ENCODE results near the gene ATG16L2.

DNA sequence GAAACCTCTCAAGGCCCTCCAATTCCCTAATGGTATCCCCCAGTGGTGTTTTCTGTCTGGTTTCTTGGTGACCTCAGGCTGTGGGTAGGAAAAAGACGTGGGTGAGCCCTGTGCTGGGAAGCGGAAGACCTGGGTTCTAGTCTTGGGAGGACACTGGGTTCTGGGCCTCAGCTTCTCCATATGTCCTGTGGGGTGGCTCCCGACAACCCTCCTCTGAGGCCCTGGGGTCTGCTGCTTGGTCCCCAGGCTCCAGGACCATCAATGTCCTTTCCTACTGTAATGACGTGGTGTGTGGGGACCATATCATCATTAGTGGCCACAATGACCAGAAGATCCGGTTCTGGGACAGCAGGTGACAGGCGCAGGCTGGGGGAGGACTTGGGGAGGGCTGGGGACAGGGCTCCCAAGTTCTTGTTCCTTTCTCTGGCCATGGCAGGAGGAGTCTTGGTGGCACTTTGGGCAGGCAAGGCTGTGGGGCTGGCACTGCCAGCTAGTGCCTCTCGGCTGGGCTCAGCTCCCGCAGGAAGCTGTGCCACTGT lies 12.8 kb downstream of the ATG16L2 start:
- TF ChIP-seq ZNF510 (tag by site-specific recombination; IDR thresholded peaks at IDR 0.05; ENCODE audit: insufficient replicate concordance) (no peak), MYNN (tag by site-specific recombination; IDR thresholded peaks at IDR 0.05; ENCODE audit: borderline replicate concordance) (no peak), ZNF121 (tag by site-specific recombination; IDR thresholded peaks at IDR 0.05) (no peak), KLF1 (tag by site-specific recombination; IDR thresholded peaks at IDR 0.05) (no peak), ZNF777 (tag by site-specific recombination; IDR thresholded peaks at IDR 0.05; ENCODE audit: borderline replicate concordance) (no peak)

Measured in HEK293 (cell line).